Panc1 (cell line): ENCODE data around the gene AOAH. TPM values are rescaled to one million over a fixed set of nuclear protein-coding genes. Genes with fewer than 3 reads are reported as not detected.

Experiments used
- ATAC-seq: fragments of 200-7000 bp; cut with Tn5 transposase; 2 replicates; pipeline ENCODE4 v1.9.1; 2020; ENCODE audit warnings: mild to moderate bottlenecking, moderate library complexity
- BruUV-seq: library from RNA; stranded (reverse); fragments of 400-500 nt; replicated peaks from 2 replicates; lab custom pipeline; 2021; lab: Mats Ljungman, UMichigan
- CTCF ChIA-PET: fragments of 300-600 bp; sonication (Branson Sonifier 250); formaldehyde crosslinking; loops from one replicate; lab custom pipeline; 2022; ENCODE audit warnings: antibody characterized with exemption; lab: Charles Lee
- POLR2A ChIA-PET: fragments of 300-600 bp; sonication (Branson Sonifier 250); formaldehyde crosslinking; loops from one replicate; lab custom pipeline; 2022; ENCODE audit warnings: antibody characterized with exemption; lab: Charles Lee
- DNase-seq: peaks from one replicate; pipeline ENCODE4 v3.0.0-alpha.2; 2010; ENCODE audit warnings: low read depth, low spot score
- H3K27ac ChIP-seq: 2 replicates; pipeline ENCODE4 v1.5.1; 2011; ENCODE audit warnings: mild to moderate bottlenecking, low read length, inconsistent platforms
- H3K27me3 ChIP-seq: fragments of 200-500 bp; sonication (Bioruptor generic); 2 replicates; pipeline ENCODE4 v1.6.0; 2014; ENCODE audit warnings: low read length, inconsistent platforms; ENCODE audit not compliant: control insufficient read depth, insufficient read depth
- H3K36me3 ChIP-seq: fragments of 200-500 bp; sonication (Bioruptor generic); 2 replicates; pipeline ENCODE4 v1.5.1; 2014; ENCODE audit warnings: inconsistent platforms, mild to moderate bottlenecking, low read length, moderate library complexity; ENCODE audit not compliant: control insufficient read depth, insufficient read depth
- H3K4me1 ChIP-seq: 2 replicates; pipeline ENCODE4 v1.5.1; 2011; ENCODE audit warnings: inconsistent platforms, mild to moderate bottlenecking, low read length, moderate library complexity; ENCODE audit not compliant: control insufficient read depth, insufficient read depth
- H3K4me3 ChIP-seq, 2 experiments: 2 replicates each; pipeline ENCODE4 v1.5.1; 2011 to 2012; ENCODE audit warnings: low read depth in 2 of 2, low read length in 2 of 2, mild to moderate bottlenecking in 2 of 2, inconsistent platforms in 1 of 2, moderate library complexity in 1 of 2
- H3K9me3 ChIP-seq: fragments of 200-500 bp; sonication (Bioruptor generic); 2 replicates; pipeline ENCODE4 v1.5.1; 2014; ENCODE audit warnings: low read depth, mild to moderate bottlenecking, inconsistent platforms, low read length, moderate library complexity; ENCODE audit not compliant: control insufficient read depth, insufficient read depth
- POLR2AphosphoS5 ChIP-seq: IDR thresholded peaks from 2 replicates; pipeline ENCODE4 v1.6.1; 2012; ENCODE audit warnings: mild to moderate bottlenecking, low read depth, low read length, moderate library complexity
- REST ChIP-seq, 2 experiments: IDR thresholded peaks; 2 replicates each; pipeline ENCODE4 v1.6.1; 2011 to 2012; ENCODE audit warnings: low read depth in 2 of 2, control low read depth in 1 of 2, low read length in 1 of 2, mild to moderate bottlenecking in 1 of 2, moderate library complexity in 1 of 2; ENCODE audit not compliant: insufficient read depth in 1 of 2
- SIN3A ChIP-seq: IDR thresholded peaks from 2 replicates; pipeline ENCODE4 v1.6.1; 2012; ENCODE audit warnings: low read depth, mild to moderate bottlenecking, low read length, moderate library complexity, borderline replicate concordance; ENCODE audit not compliant: insufficient read depth
- TCF7L2 ChIP-seq: IDR thresholded peaks from 2 replicates; pipeline ENCODE4 v1.6.1; 2011; ENCODE audit warnings: mild to moderate bottlenecking, low read depth, low read length, inconsistent platforms
- in situ Hi-C: cut with HindIII; loops from 2 replicates; pipeline ENCODE4 v1.10.0; 2016; ENCODE audit warnings: low sequenced_read_pairs, low pct_unique_long_range_greater_than_20kb
- intact Hi-C: fragments of 100-400 bp; cut with micrococcal nuclease; formaldehyde crosslinking; loops from one replicate; pipeline ENCODE4 v1.10.0; 2022; ENCODE audit not compliant: unreplicated experiment
- total RNA-seq: library from RNA; stranded (reverse); gene quantifications from one replicate; pipeline ENCODE4 v1.2.1, GENCODE V29; 2021; ENCODE audit not compliant: unreplicated experiment
- TF ChIP-seq, protein P1 (sequence below): fragments of 450-650 bp; IDR thresholded peaks from 2 replicates; pipeline ENCODE4 v1.5.1; 2017; ENCODE audit warnings: mild to moderate bottlenecking

The AOAH gene
- total RNA-seq, 1 experiment from 2014 or later: 0.31 TPM

DNA sequence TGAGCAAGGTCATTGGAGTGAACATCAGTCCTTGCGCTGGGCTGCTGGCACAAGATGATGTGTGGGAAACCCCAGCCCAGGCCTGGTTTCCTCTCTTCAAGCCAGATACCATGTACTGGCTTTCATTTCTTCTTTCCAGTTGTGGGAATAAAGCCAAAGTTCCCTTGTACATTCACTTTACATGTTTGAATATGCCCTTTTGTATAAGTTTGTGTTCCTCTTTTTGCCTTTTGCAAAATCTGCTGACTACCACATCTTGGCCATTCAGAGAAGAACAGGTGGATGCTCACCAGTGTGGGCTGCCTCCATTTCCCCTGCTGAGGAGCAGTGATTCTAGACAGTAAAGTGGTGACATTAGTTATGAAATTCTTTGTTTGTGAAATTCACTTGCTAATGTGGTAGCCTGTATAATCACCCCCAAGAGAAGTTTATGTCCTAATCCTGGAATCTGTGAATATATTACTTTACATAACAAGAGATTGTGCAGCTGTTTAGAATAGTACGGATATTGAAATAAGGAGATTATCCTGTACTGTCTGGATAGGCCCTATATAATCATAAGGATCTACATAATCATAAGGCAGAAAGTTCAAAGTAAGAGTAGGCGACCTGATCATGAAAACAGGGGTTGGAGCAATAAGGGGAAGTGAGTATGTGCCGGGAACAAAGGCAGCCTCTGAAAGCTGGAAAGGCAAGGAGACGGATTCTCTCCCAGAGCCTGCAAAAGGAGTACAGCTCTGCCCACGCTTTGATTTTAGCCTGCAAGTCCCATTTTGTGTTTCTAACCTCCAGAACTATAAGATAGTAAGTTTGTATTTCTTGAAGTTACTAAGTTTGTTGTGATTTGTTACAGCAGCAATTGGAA lies 18.8 kb upstream of the AOAH start:
- H3K4me1 ChIP-seq: no peaks in the 10 kb centered on the region
- no TSS peak for BruUV-seq
- in situ Hi-C loops (no loop called here), intact Hi-C loops (no loop called here)
- no peak overlapping the region for H3K4me3 ChIP-seq
- no peak for TF ChIP-seq SIN3A
- TF ChIP-seq, protein P1, sequence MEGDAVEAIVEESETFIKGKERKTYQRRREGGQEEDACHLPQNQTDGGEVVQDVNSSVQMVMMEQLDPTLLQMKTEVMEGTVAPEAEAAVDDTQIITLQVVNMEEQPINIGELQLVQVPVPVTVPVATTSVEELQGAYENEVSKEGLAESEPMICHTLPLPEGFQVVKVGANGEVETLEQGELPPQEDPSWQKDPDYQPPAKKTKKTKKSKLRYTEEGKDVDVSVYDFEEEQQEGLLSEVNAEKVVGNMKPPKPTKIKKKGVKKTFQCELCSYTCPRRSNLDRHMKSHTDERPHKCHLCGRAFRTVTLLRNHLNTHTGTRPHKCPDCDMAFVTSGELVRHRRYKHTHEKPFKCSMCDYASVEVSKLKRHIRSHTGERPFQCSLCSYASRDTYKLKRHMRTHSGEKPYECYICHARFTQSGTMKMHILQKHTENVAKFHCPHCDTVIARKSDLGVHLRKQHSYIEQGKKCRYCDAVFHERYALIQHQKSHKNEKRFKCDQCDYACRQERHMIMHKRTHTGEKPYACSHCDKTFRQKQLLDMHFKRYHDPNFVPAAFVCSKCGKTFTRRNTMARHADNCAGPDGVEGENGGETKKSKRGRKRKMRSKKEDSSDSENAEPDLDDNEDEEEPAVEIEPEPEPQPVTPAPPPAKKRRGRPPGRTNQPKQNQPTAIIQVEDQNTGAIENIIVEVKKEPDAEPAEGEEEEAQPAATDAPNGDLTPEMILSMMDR: no peak
- H3K27me3 ChIP-seq: no peaks in the 10 kb centered on the region
- no peaks in the 10 kb centered on the region for H3K36me3 ChIP-seq
- no peak for DNase-seq
- no peak overlapping the region for H3K27ac ChIP-seq
- ATAC-seq: no peak
- CTCF ChIA-PET: no interaction called here
- no peaks in the 10 kb centered on the region for H3K9me3 ChIP-seq
- POLR2A ChIA-PET: no interaction called here

GRCh38 chr7:36741866-36742265 lies 17.6 kb upstream of the AOAH start:
- Histone ChIP-seq H3K4me1 (no peaks in the 10 kb centered on the region), H3K27me3 (no peaks in the 10 kb centered on the region), H3K4me3 (no peak overlapping the region), H3K27ac (no peak overlapping the region), H3K9me3 (no peaks in the 10 kb centered on the region), H3K36me3 (no peaks in the 10 kb centered on the region)
- ATAC-seq (no peak), DNase-seq (no peak)
- TF ChIP-seq SIN3A (no peak), REST (IDR thresholded peaks at IDR 0.05; ENCODE audit: insufficient read depth in 1 of 2, low read depth in 2 of 2, low read length in 1 of 2) (no peak), TCF7L2 (no peak), POLR2AphosphoS5 (no peak)
- TF ChIP-seq, protein P1: no peak
- intact Hi-C loops: no loop called here
- no TSS peak for BruUV-seq
- CTCF ChIA-PET: no interaction called here
- POLR2A ChIA-PET: no interaction called here
- in situ Hi-C loops: no loop called here
